CD4-positive, alpha-beta T cell treated with Interleukin-6 at 100 ng/mL for 8 hours (primary cell): Measurements from ENCODE around the gene FBXO44.

Experiments
- DNase-seq: peaks from one replicate; pipeline ENCODE4 v3.0.0-alpha.2; 2020; ENCODE audit warnings: mixed read lengths, low spot score

The FBXO44 gene

GRCh38 chr1:11708554-11709350, 54.1 kb downstream of the FBXO44 start:
- DNase-seq, result no peak

- no peak for DNase-seq
These were observed 56.8 kb downstream of the FBXO44 start for GRCh38 chr1:11711490-11711889.

GRCh38 chr1:11712285-11712684, 57.6 kb downstream of the FBXO44 start:
- DNase-seq, result no peak
